ENCODE data around the gene ACSBG1.

GRCh38 chr15:78251136-78251535 is 16.8 kb upstream of the ACSBG1 start:
- TF ChIP-seq POLR2A (IDR thresholded peaks at IDR 0.05) = no peak
- TF ChIP-seq CTCF (IDR thresholded peaks at IDR 0.05) = no peak
- TF ChIP-seq EP300 (IDR thresholded peaks at IDR 0.05) = no peak

All from ovary (tissue), 3 donors.